GM19438 (cell line): ENCODE measurements around the gene ADAMTS20.
A peak's percentile ranks its signal among the peaks of the same experiment; 100 is the strongest.

ENCODE experiments used
- ATAC-seq: cut with Tn5 transposase; IDR thresholded peaks from one replicate; pipeline ENCODE4 v1.9.1; 2021; ENCODE audit warnings: low read depth; ENCODE audit not compliant: unreplicated experiment

Gene ADAMTS20

GRCh38 chr12:43493261-43493797 lies 58.7 kb downstream of the ADAMTS20 start:
- no peak for ATAC-seq

GRCh38 chr12:43482311-43483085 lies 69.5 kb downstream of the ADAMTS20 start:
- ATAC-seq, result no peak

- no peak for ATAC-seq
These were observed 71.4 kb downstream of the ADAMTS20 start for GRCh38 chr12:43480591-43480990.

GRCh38 chr12:43462741-43463140 lies 89.3 kb downstream of the ADAMTS20 start:
- ATAC-seq, result no peak

- no peak for ATAC-seq
These were observed 89.9 kb downstream of the ADAMTS20 start for GRCh38 chr12:43462080-43462479.

- ATAC-seq, result no peak
These were observed 92.7 kb downstream of the ADAMTS20 start for GRCh38 chr12:43459285-43459684.

GRCh38 chr12:43453761-43454160 lies 98.2 kb downstream of the ADAMTS20 start:
- no peak for ATAC-seq

GRCh38 chr12:43444940-43445564 lies 107.0 kb downstream of the ADAMTS20 start:
- ATAC-seq, result peak; percentile 72

- no peak for ATAC-seq
These were observed 115.4 kb downstream of the ADAMTS20 start for GRCh38 chr12:43436597-43436996.

- ATAC-seq, result no peak
These were observed 117.4 kb downstream of the ADAMTS20 start for GRCh38 chr12:43434614-43435013.

- no peak for ATAC-seq
These were observed 123.9 kb downstream of the ADAMTS20 start for GRCh38 chr12:43428088-43428600.

GRCh38 chr12:43425361-43425760 lies 126.6 kb downstream of the ADAMTS20 start:
- no peak for ATAC-seq

GRCh38 chr12:43416981-43417380 lies 135.0 kb downstream of the ADAMTS20 start:
- no peak for ATAC-seq

- no peak for ATAC-seq
These were observed 144.0 kb downstream of the ADAMTS20 start for GRCh38 chr12:43407816-43408645.

- no peak for ATAC-seq
These were observed 145.2 kb downstream of the ADAMTS20 start for GRCh38 chr12:43406801-43407200.

GRCh38 chr12:43402436-43402835 lies 149.6 kb downstream of the ADAMTS20 start:
- no peak for ATAC-seq

GRCh38 chr12:43401096-43401495 lies 150.9 kb downstream of the ADAMTS20 start:
- no peak for ATAC-seq

GRCh38 chr12:43396671-43397070 lies 155.3 kb downstream of the ADAMTS20 start:
- no peak for ATAC-seq

GRCh38 chr12:43392116-43392515 lies 159.9 kb downstream of the ADAMTS20 start:
- no peak for ATAC-seq

GRCh38 chr12:43381879-43382278 lies 170.1 kb downstream of the ADAMTS20 start:
- no peak for ATAC-seq

GRCh38 chr12:43378448-43378847 lies 173.6 kb downstream of the ADAMTS20 start:
- no peak for ATAC-seq
